ENCODE measurements around the gene GLP2R. TPM values are rescaled to one million over a fixed set of nuclear protein-coding genes. Genes with fewer than 3 reads are reported as not detected.

Gene GLP2R
- total and polyA plus RNA-seq, 2 of the 13 experiments (the other 11 are each of a cell fraction or from before 2014, with no cell fraction given) = 0.65 to 1.4 TPM

DNA sequence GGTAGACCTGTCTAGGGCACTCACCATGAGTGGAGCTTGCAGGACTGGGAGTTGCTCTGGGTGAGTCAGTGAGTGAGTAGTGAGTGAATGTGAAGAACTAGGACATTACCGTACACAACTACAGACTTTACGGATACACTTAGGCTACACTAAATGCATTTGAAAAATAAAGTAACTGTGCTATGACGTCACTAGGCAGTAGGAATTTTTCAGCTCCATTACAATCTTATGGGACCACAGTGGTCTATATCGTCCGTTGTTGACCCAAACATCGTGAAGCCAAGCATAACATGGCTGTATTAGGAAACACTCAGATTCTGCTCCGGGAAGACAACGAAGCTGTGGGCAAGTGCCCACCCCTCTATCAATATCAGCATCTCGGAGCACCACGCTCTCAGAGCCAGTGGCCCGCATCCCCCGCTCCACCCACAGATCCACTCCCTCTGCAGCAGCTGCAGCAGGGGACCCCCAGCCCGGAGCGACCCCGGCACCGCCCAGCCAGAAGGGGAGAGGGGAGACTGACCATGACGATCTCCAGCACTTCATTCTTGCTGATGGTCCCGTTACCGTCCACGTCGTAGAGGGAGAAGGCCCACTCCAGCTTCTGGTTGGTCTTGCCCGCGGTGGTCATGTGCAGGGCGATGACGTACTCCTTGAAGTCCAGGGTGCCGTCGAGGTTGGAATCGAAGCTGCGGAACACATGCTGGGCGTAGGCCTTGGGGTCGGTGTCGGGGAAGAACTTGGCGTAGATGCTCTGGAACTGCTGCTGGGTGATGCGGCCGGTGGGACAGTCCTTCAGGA lies 78.8 kb downstream of the GLP2R start:
- POLR2A ChIA-PET = interaction anchor here (0.6 kb wide), 1 partner anchor 484 kb away, joined by 3 read pairs; no protein-coding TSS in a partner anchor
- ATAC-seq (no peak), FAIRE-seq (no peak), DNase-seq (ENCODE audit: low spot score) (no peak)
- H3K4me2 ChIP-seq (ENCODE audit: low read depth, low read length) = no peak overlapping the region
- in situ Hi-C loops (cut with HindIII; ENCODE audit: extremely low pct_ligation_motif_present, low pct_unique_long_range_greater_than_20kb) (no loop called here), intact Hi-C loops (cut with micrococcal nuclease; ENCODE audit: unreplicated experiment) (no loop called here)
- no peaks in the 10 kb centered on the region for H3K79me2 ChIP-seq (ENCODE audit: insufficient read depth, low read length)
- H4K20me1 ChIP-seq (ENCODE audit: insufficient read depth, low read length) = no peaks in the 10 kb centered on the region
- H3K27ac ChIP-seq (ENCODE audit: extremely low read length, insufficient read depth, low read length) = no peak overlapping the region
- no peak overlapping the region for H2AFZ ChIP-seq (ENCODE audit: low read length)
- H3K9ac ChIP-seq (ENCODE audit: insufficient read depth, low read depth, low read length) = no peak overlapping the region
- CTCF ChIA-PET (ENCODE audit: low intra/inter-chr PET ratio, low total read pairs) = no interaction called here
- H3K4me1 ChIP-seq (ENCODE audit: insufficient read depth, low read length) = no peaks in the 10 kb centered on the region
- no peaks in the 10 kb centered on the region for H3K36me3 ChIP-seq (replicated peaks in 1 of 2; ENCODE audit: control insufficient read depth in 1 of 2, insufficient read depth in 2 of 2, low read length in 2 of 2)
- peaks cover 0 to 9% of the 10 kb centered on the region in 2 experiments; a peak in 4 of 5 replicates for H3K27me3 ChIP-seq (ENCODE audit: control insufficient read depth in 1 of 2, insufficient read depth in 2 of 2, low read length in 2 of 2)
- H3K4me3 ChIP-seq (replicated peaks in 1 of 3; ENCODE audit: insufficient read depth in 1 of 3, low read depth in 2 of 3, low read length in 3 of 3) = no peak overlapping the region
- TF ChIP-seq CREB1 (IDR thresholded peaks at IDR 0.05) (peak; percentile 97), CREB1 (CRISPR knock-in tag; IDR thresholded peaks at IDR 0.05) (no peak), ATF7 (IDR thresholded peaks at IDR 0.05) (peak; percentile 94), ATF7 (CRISPR knock-in tag; IDR thresholded peaks at IDR 0.05) (no peak), SMAD3 (CRISPR knock-in tag; IDR thresholded peaks at IDR 0.05) (no peak)
- TF ChIP-seq, protein P1, sequence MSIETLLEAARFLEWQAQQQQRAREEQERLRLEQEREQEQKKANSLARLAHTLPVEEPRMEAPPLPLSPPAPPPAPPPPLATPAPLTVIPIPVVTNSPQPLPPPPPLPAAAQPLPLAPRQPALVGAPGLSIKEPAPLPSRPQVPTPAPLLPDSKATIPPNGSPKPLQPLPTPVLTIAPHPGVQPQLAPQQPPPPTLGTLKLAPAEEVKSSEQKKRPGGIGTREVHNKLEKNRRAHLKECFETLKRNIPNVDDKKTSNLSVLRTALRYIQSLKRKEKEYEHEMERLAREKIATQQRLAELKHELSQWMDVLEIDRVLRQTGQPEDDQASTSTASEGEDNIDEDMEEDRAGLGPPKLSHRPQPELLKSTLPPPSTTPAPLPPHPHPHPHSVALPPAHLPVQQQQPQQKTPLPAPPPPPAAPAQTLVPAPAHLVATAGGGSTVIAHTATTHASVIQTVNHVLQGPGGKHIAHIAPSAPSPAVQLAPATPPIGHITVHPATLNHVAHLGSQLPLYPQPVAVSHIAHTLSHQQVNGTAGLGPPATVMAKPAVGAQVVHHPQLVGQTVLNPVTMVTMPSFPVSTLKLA (IDR thresholded peaks at IDR 0.05) = no peak
- 58% methylated on average over 27 of the region's 35 CpGs for WGBS (ENCODE audit: low lambda C conversion rate)
- no peaks in the 10 kb centered on the region for H3K9me3 ChIP-seq (ENCODE audit: low read length)
- BruUV-seq (replicated peaks) = no TSS peak

DNA sequence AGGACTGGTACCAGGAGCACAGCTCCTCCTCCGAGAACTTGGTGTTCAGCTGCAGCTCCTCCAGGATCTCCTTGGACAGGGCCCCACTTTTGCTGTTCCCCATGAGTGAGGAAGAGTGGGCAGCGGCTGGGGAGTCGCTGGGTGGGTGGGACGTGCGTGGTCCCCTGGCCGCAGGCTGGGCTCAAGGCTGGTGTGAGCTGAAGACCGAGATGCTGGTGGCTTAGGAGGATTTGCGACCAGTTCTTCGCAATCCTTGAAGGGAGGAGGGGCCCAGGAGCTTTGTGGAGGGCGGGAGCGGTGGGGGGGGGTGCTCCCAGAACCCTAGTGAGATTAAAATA lies 79.3 kb downstream of the GLP2R start, which contains the start of gene RCVRN:
Gene RCVRN, minus strand, starts transcription at position 194 of the 338 bp plus-strand sequence. Its CDS starts 91 bp downstream, at position 103.
- POLR2A ChIA-PET = no interaction called here
- WGBS (ENCODE audit: low lambda C conversion rate) = 0% methylated on average over 1 of the region's 11 CpGs
- DNase-seq (ENCODE audit: low spot score) (no peak), ATAC-seq (no peak), FAIRE-seq (no peak)
- intact Hi-C loops (cut with micrococcal nuclease; ENCODE audit: unreplicated experiment) = no loop called here
- no peaks in the 10 kb centered on the region for H3K4me1 ChIP-seq (ENCODE audit: insufficient read depth, low read length)
- CTCF ChIA-PET (ENCODE audit: low intra/inter-chr PET ratio, low total read pairs) = no interaction called here
- H3K36me3 ChIP-seq (replicated peaks in 1 of 2; ENCODE audit: control insufficient read depth in 1 of 2, insufficient read depth in 2 of 2, low read length in 2 of 2) = no peaks in the 10 kb centered on the region
- H3K4me2 ChIP-seq (ENCODE audit: low read depth, low read length) = no peak within 1 kb of the TSS
- peaks cover 0 to 8% of the 10 kb centered on the region in 2 experiments; a peak in 3 of 5 replicates for H3K27me3 ChIP-seq (ENCODE audit: control insufficient read depth in 1 of 2, insufficient read depth in 2 of 2, low read length in 2 of 2)
- H3K9me3 ChIP-seq (ENCODE audit: low read length) = no peaks in the 10 kb centered on the region
- H3K79me2 ChIP-seq (ENCODE audit: insufficient read depth, low read length) = no peaks in the 10 kb centered on the region
- no peak within 1 kb of the TSS for H2AFZ ChIP-seq (ENCODE audit: low read length)
- H3K9ac ChIP-seq (ENCODE audit: insufficient read depth, low read depth, low read length) = no peak within 1 kb of the TSS
- BruUV-seq (replicated peaks) = no TSS peak
- in situ Hi-C loops (cut with HindIII; ENCODE audit: extremely low pct_ligation_motif_present, low pct_unique_long_range_greater_than_20kb) = no loop called here
- no peak within 1 kb of the TSS for H3K27ac ChIP-seq (ENCODE audit: extremely low read length, insufficient read depth, low read length)
- no peak within 1 kb of the TSS for H3K4me3 ChIP-seq (replicated peaks in 1 of 3; ENCODE audit: insufficient read depth in 1 of 3, low read depth in 2 of 3, low read length in 3 of 3)
- no peaks in the 10 kb centered on the region for H4K20me1 ChIP-seq (ENCODE audit: insufficient read depth, low read length)
- TF ChIP-seq, protein P2, sequence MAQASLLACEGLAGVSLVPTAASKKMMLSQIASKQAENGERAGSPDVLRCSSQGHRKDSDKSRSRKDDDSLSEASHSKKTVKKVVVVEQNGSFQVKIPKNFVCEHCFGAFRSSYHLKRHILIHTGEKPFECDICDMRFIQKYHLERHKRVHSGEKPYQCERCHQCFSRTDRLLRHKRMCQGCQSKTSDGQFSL (CRISPR knock-in tag; IDR thresholded peaks at IDR 0.05) = no peak
- TF ChIP-seq PRDM10 (CRISPR knock-in tag; IDR thresholded peaks at IDR 0.05; ENCODE audit: low read depth) (no peak), KLF11 (CRISPR knock-in tag; IDR thresholded peaks at IDR 0.05) (no peak), GATA4 (IDR thresholded peaks at IDR 0.05; ENCODE audit: borderline replicate concordance, low read depth) (no peak), NBN (conservative IDR thresholded peaks at IDR 0.05) (no peak), ZNF775 (CRISPR knock-in tag; IDR thresholded peaks at IDR 0.05; ENCODE audit: borderline replicate concordance) (no peak)
